WTC11 (cell line): ENCODE measurements around the gene GSN. TPM values are rescaled to one million over a fixed set of nuclear protein-coding genes. Genes with fewer than 3 reads are reported as not detected.

Experiments
- ATAC-seq: fragments of 200-7000 bp; cut with Tn5 transposase; 2 replicates; pipeline ENCODE4 v1.10.0; 2021; ENCODE audit warnings: mild to moderate bottlenecking, moderate library complexity
- CTCF ChIA-PET: fragments of 300-600 bp; sonication (Branson Sonifier 250); formaldehyde crosslinking; loops from one replicate; lab custom pipeline; 2021; ENCODE audit warnings: antibody characterized with exemption; lab: Charles Lee
- POLR2A ChIA-PET: fragments of 350-600 bp; sonication (Branson Sonifier 250); formaldehyde crosslinking; loops from one replicate; lab custom pipeline; 2021; ENCODE audit warnings: antibody characterized with exemption; lab: Charles Lee
- DNase-seq: peaks from one replicate; pipeline ENCODE4 v3.0.0; 2021; ENCODE audit warnings: low spot score
- H3K27ac Mint-ChIP-seq: 2 replicates; pipeline ENCODE4 v1.8.0; 2021; ENCODE audit warnings: mixed read lengths
- H3K27me3 Mint-ChIP-seq: 2 replicates; pipeline ENCODE4 v1.8.0; 2021; ENCODE audit warnings: low read depth, mild to moderate bottlenecking, moderate library complexity, mixed read lengths
- H3K36me3 Mint-ChIP-seq: 2 replicates; pipeline ENCODE4 v1.8.0; 2021; ENCODE audit warnings: mixed read lengths
- H3K4me1 Mint-ChIP-seq: 2 replicates; pipeline ENCODE4 v1.8.0; 2022; ENCODE audit warnings: mixed read lengths
- H3K4me3 Mint-ChIP-seq: 2 replicates; pipeline ENCODE4 v1.8.0; 2021; ENCODE audit warnings: mild to moderate bottlenecking, moderate library complexity, mixed read lengths
- H3K9me3 Mint-ChIP-seq: 2 replicates; pipeline ENCODE4 v1.8.0; 2021; ENCODE audit warnings: mixed read lengths
- AFF4 ChIP-seq: sonication (generic); formaldehyde crosslinking; IDR thresholded peaks from 2 replicates; pipeline ENCODE4 v1.8.1; 2023; ENCODE audit warnings: mild to moderate bottlenecking, missing genetic modification reagents, borderline replicate concordance
- ARID4B ChIP-seq: sonication (generic); formaldehyde crosslinking; IDR thresholded peaks from 2 replicates; pipeline ENCODE4 v1.8.0; 2023; ENCODE audit warnings: missing genetic modification reagents, mild to moderate bottlenecking, borderline replicate concordance
- ATF2 ChIP-seq: sonication (generic); formaldehyde crosslinking; IDR thresholded peaks from 2 replicates; pipeline ENCODE4 v1.8.1; 2022; ENCODE audit warnings: low read depth, missing genetic modification reagents, borderline replicate concordance
- CBFB ChIP-seq: sonication (generic); formaldehyde crosslinking; IDR thresholded peaks from 2 replicates; pipeline ENCODE4 v1.8.1; 2022; ENCODE audit warnings: mild to moderate bottlenecking, low read depth, missing genetic modification reagents
- E2F1 ChIP-seq: sonication (generic); formaldehyde crosslinking; IDR thresholded peaks from 2 replicates; pipeline ENCODE4 v1.8.0; 2022; ENCODE audit warnings: mild to moderate bottlenecking, missing genetic modification reagents
- ELF4 ChIP-seq: sonication (generic); formaldehyde crosslinking; IDR thresholded peaks from 2 replicates; pipeline ENCODE4 v1.8.1; 2022; ENCODE audit warnings: low read depth, mild to moderate bottlenecking, moderate library complexity, missing genetic modification reagents
- EMX1 ChIP-seq: fragments of 250-450 bp; sonication (Bioruptor Pico); IDR thresholded peaks from 2 replicates; pipeline ENCODE4 v1.8.0; 2021; ENCODE audit warnings: mild to moderate bottlenecking
- ETV6 ChIP-seq: sonication (generic); formaldehyde crosslinking; IDR thresholded peaks from 2 replicates; pipeline ENCODE4 v1.8.1; 2022; ENCODE audit warnings: mild to moderate bottlenecking, missing genetic modification reagents
- FOXJ3 ChIP-seq: sonication (generic); formaldehyde crosslinking; IDR thresholded peaks from 2 replicates; pipeline ENCODE4 v1.9.0; 2021; ENCODE audit warnings: missing genetic modification reagents, mild to moderate bottlenecking, borderline replicate concordance
- FOXP1 ChIP-seq: sonication (generic); formaldehyde crosslinking; IDR thresholded peaks from 2 replicates; pipeline ENCODE4 v1.8.0; 2022; ENCODE audit warnings: missing genetic modification reagents, mild to moderate bottlenecking, moderate library complexity, borderline replicate concordance
- PREB ChIP-seq: sonication (generic); formaldehyde crosslinking; IDR thresholded peaks from 2 replicates; pipeline ENCODE4 v1.8.1; 2022; ENCODE audit warnings: mild to moderate bottlenecking, missing genetic modification reagents, moderate library complexity, borderline replicate concordance
- SMAD3 ChIP-seq: sonication (generic); formaldehyde crosslinking; IDR thresholded peaks from 2 replicates; pipeline ENCODE4 v1.8.0; 2022; ENCODE audit warnings: missing genetic modification reagents, mild to moderate bottlenecking, borderline replicate concordance
- SMAD4 ChIP-seq: sonication (generic); formaldehyde crosslinking; IDR thresholded peaks from 2 replicates; pipeline ENCODE4 v1.8.0; 2022; ENCODE audit warnings: mild to moderate bottlenecking, missing genetic modification reagents
- SP1 ChIP-seq: sonication (generic); formaldehyde crosslinking; conservative IDR thresholded peaks from 2 replicates; pipeline ENCODE4 v1.8.1; 2022; ENCODE audit warnings: missing genetic modification reagents
- TCF7 ChIP-seq: sonication (generic); formaldehyde crosslinking; IDR thresholded peaks from 2 replicates; pipeline ENCODE4 v1.8.0; 2022; ENCODE audit warnings: mild to moderate bottlenecking, low read depth, missing genetic modification reagents, moderate library complexity
- TEAD4 ChIP-seq: sonication (generic); formaldehyde crosslinking; IDR thresholded peaks from 2 replicates; pipeline ENCODE4 v1.8.0; 2022; ENCODE audit warnings: mild to moderate bottlenecking, missing genetic modification reagents
- ZNF232 ChIP-seq: sonication (generic); formaldehyde crosslinking; IDR thresholded peaks from 2 replicates; pipeline ENCODE4 v1.8.0; 2022; ENCODE audit warnings: mild to moderate bottlenecking, missing genetic modification reagents
- ZNF532 ChIP-seq: fragments of 250-450 bp; sonication (Bioruptor Pico); IDR thresholded peaks from 2 replicates; pipeline ENCODE4 v1.9.0; 2021; ENCODE audit warnings: mild to moderate bottlenecking, borderline replicate concordance
- total RNA-seq: library from RNA; stranded (reverse); gene quantifications from 3 replicates; pipeline ENCODE4 v1.2.3, GENCODE V29; 2021

Gene GSN
- total RNA-seq, 1 experiment from 2014 or later = 47.0 TPM

GRCh38 chr9:121340676-121341392, 72.9 kb downstream of the GSN start:
- H3K4me3 Mint-ChIP-seq = no peak overlapping the region
- no peaks in the 10 kb centered on the region for H3K27me3 Mint-ChIP-seq
- no peaks in the 10 kb centered on the region for H3K4me1 Mint-ChIP-seq
- POLR2A ChIA-PET = interaction anchor here (0.7 kb wide), 1 partner anchor 28 kb away, joined by 3 read pairs; no protein-coding TSS in a partner anchor
- CTCF ChIA-PET = interaction anchor here (1.8 kb wide), 1 partner anchor 62 kb away, joined by 4 read pairs; no protein-coding TSS in a partner anchor
- TF ChIP-seq TEAD4 (CRISPR knock-in tag) = no peak
- TF ChIP-seq ETV6 = no peak
- no peak for TF ChIP-seq CBFB (CRISPR knock-in tag)
- no peak for TF ChIP-seq EMX1 (CRISPR knock-in tag)
- no peak for TF ChIP-seq PREB
- no peak for TF ChIP-seq SMAD4 (CRISPR knock-in tag)
- TF ChIP-seq ATF2 (CRISPR knock-in tag) = no peak
- TF ChIP-seq SP1 (CRISPR knock-in tag) = no peak
- TF ChIP-seq SMAD3 (CRISPR knock-in tag) = no peak
- TF ChIP-seq ARID4B = no peak
- no peak for TF ChIP-seq TCF7 (CRISPR knock-in tag)
- H3K36me3 Mint-ChIP-seq = peaks cover 5% of the 10 kb centered on the region; the same call in 1 of the 2 replicates
- no peak for DNase-seq
- 0 out of 2 replicates have a peak, but pooled peaks cover 3% of the 10 kb centered on the region for H3K9me3 Mint-ChIP-seq
- H3K27ac Mint-ChIP-seq = 0 out of 2 replicates have a peak overlapping the region, but pooled peaks have one; percentile 75
- ATAC-seq = no peak

- DNase-seq (no peak), ATAC-seq (no peak)
- Mint-ChIP-seq H3K4me3 (no peak overlapping the region), H3K27me3 (no peaks in the 10 kb centered on the region), H3K4me1 (no peaks in the 10 kb centered on the region), H3K36me3 (no peaks in the 10 kb centered on the region; the same call in 1 of the 2 replicates), H3K9me3 (no peaks in the 10 kb centered on the region), H3K27ac (no peak overlapping the region)
- ChIA-PET POLR2A (no interaction called here), CTCF (no interaction called here)
- TF ChIP-seq FOXJ3 (CRISPR knock-in tag) = no peak
- no peak for TF ChIP-seq FOXP1 (CRISPR knock-in tag)
- no peak for TF ChIP-seq AFF4 (CRISPR knock-in tag)
- no peak for TF ChIP-seq ELF4 (CRISPR knock-in tag)
- no peak for TF ChIP-seq ZNF232 (CRISPR knock-in tag)
- no peak for TF ChIP-seq ZNF532 (CRISPR knock-in tag)
- no peak for TF ChIP-seq E2F1 (CRISPR knock-in tag)
These were observed 76.2 kb downstream of the GSN start for GRCh38 chr9:121344184-121344583.
